Coronary artery (tissue), 2 donors: ENCODE results near the gene TMCC1.

Experiments
- DNase-seq: peaks from one replicate; pipeline ENCODE4 v3.0.0-alpha.2; 2017; ENCODE audit warnings: low spot score
- H3K27ac ChIP-seq, 2 donors: fragments of 200-600 bp; sonication (generic); one replicate each; pipeline ENCODE4 v1.5.1; 2016 to 2019
- H3K4me3 ChIP-seq: fragments of 200-600 bp; sonication (generic); 2 replicates; pipeline ENCODE4 v1.5.1; 2016; ENCODE audit warnings: mild to moderate bottlenecking, moderate library complexity
- TF ChIP-seq, protein P1 (sequence below): fragments of 200-600 bp; sonication (generic); IDR thresholded peaks from one replicate; pipeline ENCODE4 v1.5.1; 2019; ENCODE audit warnings: antibody characterized with exemption

TMCC1 gene

GRCh38 chr3:129617381-129618185 is 275.9 kb downstream of the TMCC1 start:
- no peak overlapping the region for H3K4me3 ChIP-seq
- TF ChIP-seq, protein P1, sequence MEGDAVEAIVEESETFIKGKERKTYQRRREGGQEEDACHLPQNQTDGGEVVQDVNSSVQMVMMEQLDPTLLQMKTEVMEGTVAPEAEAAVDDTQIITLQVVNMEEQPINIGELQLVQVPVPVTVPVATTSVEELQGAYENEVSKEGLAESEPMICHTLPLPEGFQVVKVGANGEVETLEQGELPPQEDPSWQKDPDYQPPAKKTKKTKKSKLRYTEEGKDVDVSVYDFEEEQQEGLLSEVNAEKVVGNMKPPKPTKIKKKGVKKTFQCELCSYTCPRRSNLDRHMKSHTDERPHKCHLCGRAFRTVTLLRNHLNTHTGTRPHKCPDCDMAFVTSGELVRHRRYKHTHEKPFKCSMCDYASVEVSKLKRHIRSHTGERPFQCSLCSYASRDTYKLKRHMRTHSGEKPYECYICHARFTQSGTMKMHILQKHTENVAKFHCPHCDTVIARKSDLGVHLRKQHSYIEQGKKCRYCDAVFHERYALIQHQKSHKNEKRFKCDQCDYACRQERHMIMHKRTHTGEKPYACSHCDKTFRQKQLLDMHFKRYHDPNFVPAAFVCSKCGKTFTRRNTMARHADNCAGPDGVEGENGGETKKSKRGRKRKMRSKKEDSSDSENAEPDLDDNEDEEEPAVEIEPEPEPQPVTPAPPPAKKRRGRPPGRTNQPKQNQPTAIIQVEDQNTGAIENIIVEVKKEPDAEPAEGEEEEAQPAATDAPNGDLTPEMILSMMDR: no peak
- no peak for DNase-seq
- peak overlapping the region in 1 of 2 donors; percentile 75 for H3K27ac ChIP-seq

DNA sequence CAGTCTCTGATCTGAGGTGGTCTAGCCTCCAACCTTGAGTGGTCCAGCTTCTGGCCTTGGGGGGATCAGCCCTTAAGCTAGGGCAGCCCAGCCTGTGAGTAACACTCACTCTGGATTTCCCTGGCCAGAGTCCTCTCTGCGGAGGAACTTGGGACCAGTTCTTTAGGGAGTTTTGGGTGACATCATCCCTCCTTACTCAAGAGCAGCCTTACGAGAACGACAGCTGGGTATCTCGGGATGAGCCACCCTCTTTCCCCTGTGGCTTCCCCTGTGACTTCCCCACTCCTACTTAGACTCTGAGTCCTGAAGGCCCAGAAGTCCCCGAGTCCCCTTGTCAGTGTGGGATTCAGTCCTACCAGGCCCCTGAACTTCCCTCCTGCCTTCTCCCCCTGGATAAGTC is 276.8 kb downstream of the TMCC1 start:
- Histone ChIP-seq H3K4me3 (no peak overlapping the region), H3K27ac (peak overlapping the region; percentile 21 to 75)
- DNase-seq: no peak
- TF ChIP-seq, protein P1: no peak

DNA sequence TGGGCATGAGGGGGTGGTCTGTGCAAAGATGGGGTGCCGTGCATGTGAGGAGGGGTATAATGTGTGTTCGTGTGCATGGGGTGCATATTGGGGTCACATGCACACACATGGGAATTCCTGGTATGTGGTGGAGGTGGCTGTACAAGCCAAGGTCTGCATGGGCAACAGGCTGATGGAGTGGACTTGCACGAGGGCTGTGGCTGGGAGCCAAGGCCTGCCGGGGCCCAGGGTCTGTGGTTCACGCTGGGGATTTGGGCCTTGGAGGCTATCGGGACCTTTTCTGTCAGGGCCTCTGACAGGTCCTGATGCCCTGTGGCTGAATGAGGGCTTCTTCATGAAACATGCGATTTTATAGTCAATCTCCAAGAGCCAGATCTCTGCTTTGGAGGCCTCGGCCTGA is 277.2 kb downstream of the TMCC1 start:
- H3K27ac ChIP-seq: peak overlapping the region; percentile 49 to 75
- TF ChIP-seq, protein P1: no peak
- DNase-seq: no peak
- no peak overlapping the region for H3K4me3 ChIP-seq

- TF ChIP-seq, protein P1: no peak
These were observed 277.7 kb downstream of the TMCC1 start for GRCh38 chr3:129615751-129616281.

DNA sequence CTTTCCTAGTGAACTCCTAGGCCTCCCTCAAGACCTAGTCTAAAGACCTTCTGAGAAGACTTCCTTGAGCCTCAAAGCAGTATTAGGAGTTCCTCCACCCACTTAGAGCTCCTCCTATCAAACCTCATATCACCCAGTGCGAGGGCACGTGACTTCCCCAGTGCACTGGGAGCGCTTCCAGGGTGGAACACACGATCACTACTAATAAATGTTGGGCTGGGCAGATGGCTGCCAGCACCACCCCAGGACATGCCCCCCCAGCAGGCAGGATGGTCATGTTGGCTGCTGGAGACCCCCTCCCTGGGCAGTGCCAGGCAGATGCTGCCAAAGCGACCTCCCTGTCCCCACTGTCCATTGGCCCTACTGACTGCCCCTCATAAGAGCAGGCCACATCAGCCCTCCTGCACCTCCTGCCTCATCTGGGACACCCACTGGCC is 278.6 kb downstream of the TMCC1 start:
- TF ChIP-seq, protein P1: no peak
- peak overlapping the region in 1 of 2 donors; percentile 75 for H3K27ac ChIP-seq
- no peak overlapping the region for H3K4me3 ChIP-seq
- no peak for DNase-seq

More at GRCh38 chr3:129615751-129616281, 277.7 kb downstream of the TMCC1 start:
- Histone ChIP-seq H3K27ac (peak overlapping the region; percentile 49 to 75), H3K4me3 (no peak overlapping the region)
- DNase-seq: no peak

GRCh38 chr3:129614435-129614834 is 279.1 kb downstream of the TMCC1 start:
- no peak for DNase-seq
- peak overlapping the region in 1 of 2 donors; percentile 75 for H3K27ac ChIP-seq
- H3K4me3 ChIP-seq: no peak overlapping the region
- TF ChIP-seq, protein P1: no peak

GRCh38 chr3:129613367-129613740 is 280.2 kb downstream of the TMCC1 start:
- no peak overlapping the region for H3K4me3 ChIP-seq
- DNase-seq: no peak
- peak overlapping the region in 1 of 2 donors; percentile 76 for H3K27ac ChIP-seq

More at GRCh38 chr3:129613367-129613740, 280.2 kb downstream of the TMCC1 start:
- TF ChIP-seq, protein P1: no peak
